Hematopoietic multipotent progenitor cell treated with erythropoietin and hydrocortisone succinate and interleukin-3 and kit ligand, for 17 days (in vitro differentiated cells): ENCODE measurements around the gene HCLS1.
"Not testable (repeated sequence)": the region's sequence is repeated elsewhere in the genome, so short reads cannot be mapped to it uniquely, and the experiment has no call there.

Experiments used
- DNase-seq: peaks from one replicate; pipeline ENCODE4 v3.0.0-alpha.2; 2015; ENCODE audit warnings: low spot score

HCLS1 gene

GRCh38 chr3:121598564-121598963 is 62.1 kb downstream of the HCLS1 start:
- no peak for DNase-seq

DNA sequence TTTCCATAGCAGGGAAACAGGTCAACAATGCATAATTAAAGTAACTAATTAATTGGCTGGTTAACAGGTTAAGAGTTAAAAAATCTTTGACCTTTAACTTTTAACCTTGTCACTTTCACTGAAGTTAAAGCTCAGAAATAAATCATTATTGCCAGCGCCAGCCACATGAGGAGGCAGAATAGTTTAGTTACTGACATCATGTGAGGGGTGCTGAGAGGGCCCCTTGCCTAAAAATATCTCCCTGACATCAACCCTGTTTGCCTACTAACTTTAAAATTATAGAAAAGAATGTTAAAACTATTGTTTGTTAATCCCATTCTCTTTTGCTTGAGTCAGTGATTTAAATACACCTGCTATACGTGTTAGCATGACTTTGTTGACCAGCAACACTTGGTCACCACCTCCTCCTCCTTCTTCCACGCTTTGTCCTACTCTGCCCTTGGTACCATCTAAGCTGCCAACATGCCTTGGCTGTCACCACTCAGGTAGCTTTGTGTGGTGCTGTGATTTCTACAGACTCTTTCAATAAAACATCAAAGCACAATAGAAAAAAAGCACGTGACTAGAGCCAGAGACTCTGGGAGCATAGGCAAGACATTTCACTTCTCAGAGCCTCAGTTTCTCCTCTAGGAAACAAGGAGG is 64.8 kb downstream of the HCLS1 start:
- no peak for DNase-seq

DNA sequence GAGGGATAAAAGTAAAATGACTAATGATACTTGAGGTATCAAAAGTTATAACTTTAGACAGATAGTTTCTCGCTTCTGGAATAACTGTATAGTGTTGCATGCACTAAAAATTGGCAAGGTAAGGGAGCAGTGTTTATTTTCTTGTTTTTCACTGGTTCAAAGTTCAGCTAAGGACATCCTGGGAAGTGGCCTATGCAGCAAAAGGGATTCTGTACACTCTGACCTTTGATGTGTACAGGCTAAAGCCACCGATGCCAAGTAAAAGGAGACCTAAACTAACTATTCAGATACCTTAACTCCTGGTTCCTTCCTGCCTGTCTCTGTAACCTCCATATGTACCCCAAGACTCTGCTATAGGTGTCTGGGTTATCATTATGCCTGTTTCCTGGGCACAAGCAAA is 65.9 kb downstream of the HCLS1 start:
- DNase-seq = no peak

DNA sequence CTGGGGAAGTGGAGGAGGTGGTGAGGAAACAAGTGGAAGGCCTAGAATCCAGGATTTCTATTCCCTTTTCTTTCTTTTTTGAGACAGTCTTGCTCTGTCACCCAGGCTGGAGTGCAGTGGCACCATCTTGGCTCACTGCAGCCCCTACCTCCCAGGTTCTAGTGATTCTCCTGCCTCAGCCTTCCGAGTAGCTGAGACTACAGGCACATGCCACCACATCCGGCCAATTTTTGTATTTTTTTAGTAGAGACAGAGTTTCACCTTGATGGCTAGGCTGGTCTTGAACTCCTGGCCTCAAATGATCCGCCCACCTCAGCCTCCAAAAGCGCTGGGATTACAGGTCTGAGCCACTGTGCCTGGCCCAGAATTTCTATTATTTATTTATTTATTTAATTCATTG is 66.9 kb downstream of the HCLS1 start:
- DNase-seq = not testable (repeated sequence)

GRCh38 chr3:121592856-121593702 is 67.6 kb downstream of the HCLS1 start, which contains the start of gene FBXO40:
Gene FBXO40, plus strand, starts transcription at chr3:121593379. Its CDS starts 27,197 bp downstream, at chr3:121620576.
- no peak for DNase-seq

DNA sequence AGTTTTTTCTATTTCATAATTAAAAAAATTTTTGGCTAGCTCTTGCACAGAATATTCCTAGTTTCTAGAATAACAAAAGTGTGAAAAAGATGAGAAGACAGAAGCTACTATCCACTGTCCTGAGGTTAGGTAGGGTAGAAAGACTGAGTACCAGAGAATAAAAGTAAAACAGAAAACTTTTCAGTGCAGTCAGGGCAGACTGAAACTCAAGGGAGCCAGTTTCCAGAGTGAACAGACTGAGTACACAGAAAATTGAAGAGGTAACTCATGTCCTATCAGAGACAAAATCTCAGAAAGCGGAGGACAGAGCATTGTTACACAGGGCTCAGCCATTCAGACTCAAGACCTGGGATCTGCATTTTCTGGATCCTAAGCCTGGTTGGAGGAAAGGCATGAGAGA is 76.3 kb downstream of the HCLS1 start:
- DNase-seq = no peak

DNA sequence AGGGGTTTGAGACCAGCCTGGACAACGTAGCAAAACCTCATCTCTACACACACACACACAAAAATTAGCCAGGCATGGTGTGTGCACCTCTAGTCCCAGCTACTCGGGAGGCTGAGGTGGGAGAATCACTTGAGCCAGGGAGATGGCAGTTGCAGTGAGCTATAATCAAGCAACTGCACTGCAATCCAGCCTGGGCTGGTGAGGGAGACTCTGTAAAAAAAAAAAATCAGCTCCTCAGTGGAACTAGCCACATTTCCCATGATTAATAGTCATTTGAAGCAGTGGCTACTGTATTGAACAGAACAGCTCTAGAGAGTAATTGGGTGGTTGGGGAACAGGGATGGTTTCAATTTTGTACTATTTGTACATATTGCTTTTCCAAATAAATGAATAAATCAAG is 79.0 kb downstream of the HCLS1 start:
- DNase-seq = no peak
